NB4 (cell line): ENCODE results near the gene THADA.

Source experiments
- POLR2A ChIP-seq: IDR thresholded peaks from 2 replicates; pipeline ENCODE4 v1.6.1; 2011; ENCODE audit warnings: mild to moderate bottlenecking; ENCODE audit not compliant: insufficient read length; ENCODE audit errors: extremely low read depth
- TF ChIP-seq, protein P1 (sequence below): IDR thresholded peaks from one replicate; pipeline ENCODE4 v1.5.1; 2012; ENCODE audit warnings: low read depth, low read length
- TF ChIP-seq, protein P2 (sequence below): IDR thresholded peaks from 2 replicates; pipeline ENCODE4 v1.6.1; 2011; ENCODE audit warnings: low read depth, low read length

DNA sequence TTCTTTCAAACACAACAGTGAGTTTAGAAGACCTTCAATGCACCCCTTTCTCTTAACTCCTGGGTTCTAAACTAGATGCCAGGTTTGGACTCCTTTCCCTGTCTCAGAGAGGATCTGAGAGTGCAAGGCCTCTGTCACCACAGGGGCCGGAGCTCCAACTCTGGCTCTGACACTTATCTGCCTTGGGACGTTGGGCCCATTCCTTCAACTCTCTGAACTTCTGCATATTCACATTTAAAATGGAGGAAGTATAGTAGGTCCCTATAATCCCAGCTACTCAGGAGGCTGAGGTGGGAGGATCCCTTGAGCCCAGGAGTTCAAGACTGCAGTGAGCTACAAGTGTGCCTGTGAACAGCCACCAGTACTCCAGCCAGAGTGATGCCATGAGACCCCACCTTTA is 325.4 kb downstream of the THADA start:
- TF ChIP-seq POLR2A: no peak
- TF ChIP-seq, protein P1, sequence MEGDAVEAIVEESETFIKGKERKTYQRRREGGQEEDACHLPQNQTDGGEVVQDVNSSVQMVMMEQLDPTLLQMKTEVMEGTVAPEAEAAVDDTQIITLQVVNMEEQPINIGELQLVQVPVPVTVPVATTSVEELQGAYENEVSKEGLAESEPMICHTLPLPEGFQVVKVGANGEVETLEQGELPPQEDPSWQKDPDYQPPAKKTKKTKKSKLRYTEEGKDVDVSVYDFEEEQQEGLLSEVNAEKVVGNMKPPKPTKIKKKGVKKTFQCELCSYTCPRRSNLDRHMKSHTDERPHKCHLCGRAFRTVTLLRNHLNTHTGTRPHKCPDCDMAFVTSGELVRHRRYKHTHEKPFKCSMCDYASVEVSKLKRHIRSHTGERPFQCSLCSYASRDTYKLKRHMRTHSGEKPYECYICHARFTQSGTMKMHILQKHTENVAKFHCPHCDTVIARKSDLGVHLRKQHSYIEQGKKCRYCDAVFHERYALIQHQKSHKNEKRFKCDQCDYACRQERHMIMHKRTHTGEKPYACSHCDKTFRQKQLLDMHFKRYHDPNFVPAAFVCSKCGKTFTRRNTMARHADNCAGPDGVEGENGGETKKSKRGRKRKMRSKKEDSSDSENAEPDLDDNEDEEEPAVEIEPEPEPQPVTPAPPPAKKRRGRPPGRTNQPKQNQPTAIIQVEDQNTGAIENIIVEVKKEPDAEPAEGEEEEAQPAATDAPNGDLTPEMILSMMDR: no peak
- TF ChIP-seq, protein P2, sequence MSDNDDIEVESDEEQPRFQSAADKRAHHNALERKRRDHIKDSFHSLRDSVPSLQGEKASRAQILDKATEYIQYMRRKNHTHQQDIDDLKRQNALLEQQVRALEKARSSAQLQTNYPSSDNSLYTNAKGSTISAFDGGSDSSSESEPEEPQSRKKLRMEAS: no peak
